Common myeloid progenitor, CD34-positive (primary cell): ENCODE data around the gene SLC5A9.
"Not testable (repeated sequence)": the region's sequence is repeated elsewhere in the genome, so short reads cannot be mapped to it uniquely, and the experiment has no call there.

Source experiments
- CTCF ChIA-PET: fragments of 350-600 bp; sonication (Branson Sonifier 250); formaldehyde crosslinking; loops from one replicate; lab custom pipeline; 2021; ENCODE audit warnings: antibody characterized with exemption; lab: Charles Lee
- POLR2A ChIA-PET: fragments of 350-600 bp; sonication (Branson Sonifier 250); formaldehyde crosslinking; loops from one replicate; lab custom pipeline; 2021; ENCODE audit warnings: antibody characterized with exemption; lab: Charles Lee
- DNase-seq, 3 donors: peaks; one replicate each; pipeline versions ENCODE4 v3.0.0 to v3.0.0-alpha.2; 2013
- H3K27ac ChIP-seq, 2 experiments: 1 replicate in 1 of 2; 2 replicates in 1 of 2; pipeline ENCODE4 v1.7.0; 2013; ENCODE audit warnings: inconsistent platforms in 2 of 2, low read length in 2 of 2, mild to moderate bottlenecking in 2 of 2, low read depth in 1 of 2, moderate library complexity in 1 of 2; ENCODE audit not compliant: severe bottlenecking in 2 of 2, insufficient read depth in 1 of 2, poor library complexity in 1 of 2
- H3K27me3 ChIP-seq, 5 experiments: replicated peaks in 2 of 5; 1 replicate in 3 of 5; 2 replicates in 2 of 5; pipeline versions ENCODE4 v1.6.1 to v1.7.0; 2013; ENCODE audit warnings: low read length in 4 of 5, mild to moderate bottlenecking in 2 of 5, moderate library complexity in 2 of 5, inconsistent platforms in 1 of 5; ENCODE audit not compliant: insufficient read depth in 5 of 5, control insufficient read depth in 4 of 5
- H3K36me3 ChIP-seq, 4 experiments: 1 replicate in 2 of 4; 2 replicates in 2 of 4; pipeline versions ENCODE4 v1.6.1 to v1.7.0; 2013; ENCODE audit warnings: low read length in 3 of 4, control low read depth in 1 of 4, mild to moderate bottlenecking in 1 of 4; ENCODE audit not compliant: control insufficient read depth in 4 of 4, insufficient read depth in 4 of 4
- H3K4me1 ChIP-seq, 4 experiments: 1 replicate in 3 of 4; 2 replicates in 1 of 4; pipeline versions ENCODE4 v1.6.1 to v1.7.1; 2013; ENCODE audit warnings: low read length in 3 of 4, mild to moderate bottlenecking in 3 of 4, control low read depth in 1 of 4, inconsistent platforms in 1 of 4, moderate library complexity in 1 of 4; ENCODE audit not compliant: control insufficient read depth in 4 of 4, insufficient read depth in 4 of 4; ENCODE audit errors: control extremely low read depth in 1 of 4
- H3K4me3 ChIP-seq, 7 experiments: 1 replicate in 4 of 7; 2 replicates in 3 of 7; pipeline versions ENCODE4 v1.5.1 to v1.7.0; 2013; ENCODE audit warnings: mild to moderate bottlenecking in 7 of 7, low read length in 6 of 7, moderate library complexity in 6 of 7, inconsistent platforms in 2 of 7, low read depth in 2 of 7, control low read depth in 1 of 7; ENCODE audit not compliant: insufficient read depth in 4 of 7, control insufficient read depth in 1 of 7; ENCODE audit errors: extremely low read depth in 1 of 7
- H3K9me3 ChIP-seq, 5 experiments: 1 replicate in 4 of 5; 2 replicates in 1 of 5; pipeline versions ENCODE4 v1.6.1 to v1.7.1; 2013; ENCODE audit warnings: low read length in 4 of 5, mild to moderate bottlenecking in 2 of 5, inconsistent platforms in 1 of 5, low read depth in 1 of 5, moderate library complexity in 1 of 5; ENCODE audit not compliant: control insufficient read depth in 4 of 5, insufficient read depth in 2 of 5; ENCODE audit errors: control extremely low read depth in 1 of 5
- WGBS: methylation state at CpG from one replicate; pipeline ENCODE4 v1.1.5; 2013; ENCODE audit not compliant: insufficient coverage; 5-methylcytosine and 5-hydroxymethylcytosine counted together

Gene SLC5A9

DNA sequence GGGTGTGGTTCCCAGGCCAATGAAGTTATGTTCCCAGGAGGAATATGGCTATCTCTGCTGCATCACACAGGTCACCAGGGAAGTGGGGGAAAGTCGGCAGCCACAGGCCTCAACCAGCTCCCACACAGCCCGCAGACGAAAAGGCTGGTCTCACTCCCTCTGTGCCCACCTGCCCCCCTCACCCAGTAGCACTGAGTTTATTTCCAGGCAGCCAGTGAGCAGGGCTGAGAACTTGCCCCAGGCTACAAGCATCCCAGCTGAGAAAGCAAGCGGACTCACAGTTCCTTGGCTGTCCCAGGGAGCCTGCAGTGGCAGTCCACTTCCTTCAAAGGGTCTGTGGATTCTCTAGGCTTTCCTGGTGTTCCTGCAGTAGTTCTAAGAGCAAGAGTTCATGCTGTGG lies 68.9 kb downstream of the SLC5A9 start:
- H3K9me3 ChIP-seq, result no peaks in the 10 kb centered on the region
- H3K4me1 ChIP-seq, result no peaks in the 10 kb centered on the region
- 93% methylated on average over 3 of the region's 4 CpGs for WGBS
- POLR2A ChIA-PET, result no interaction called here
- CTCF ChIA-PET, result no interaction called here
- no peaks in the 10 kb centered on the region for H3K36me3 ChIP-seq
- no peak overlapping the region for H3K27ac ChIP-seq
- no peak overlapping the region for H3K4me3 ChIP-seq
- no peaks in the 10 kb centered on the region for H3K27me3 ChIP-seq
- no peak for DNase-seq

DNA sequence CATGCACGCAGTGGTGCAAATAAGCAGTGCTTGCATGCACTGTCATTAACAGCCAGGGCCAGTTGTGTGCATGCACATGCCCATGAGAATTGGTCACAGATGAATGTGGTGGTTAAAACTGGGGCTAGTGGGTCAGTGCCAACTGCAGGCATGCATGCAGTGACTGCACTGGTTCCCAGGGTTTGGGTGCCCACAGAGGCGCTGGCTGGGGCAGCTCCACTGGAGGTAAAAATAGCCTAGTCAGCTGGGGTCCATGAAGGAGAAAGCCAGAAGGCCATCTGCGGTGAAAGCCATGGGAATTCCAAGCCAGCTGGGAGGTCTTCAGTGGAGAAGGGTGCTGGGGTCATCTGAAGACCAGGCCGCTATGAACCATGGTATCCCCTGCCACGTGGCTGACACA lies 70.2 kb downstream of the SLC5A9 start:
- CTCF ChIA-PET, result interaction anchor here (0.7 kb wide), 1 partner anchor 42 kb away, joined by 7 read pairs; no protein-coding TSS in a partner anchor
- POLR2A ChIA-PET, result no interaction called here
- Histone ChIP-seq H3K27me3 (no peaks in the 10 kb centered on the region), H3K4me1 (no peaks in the 10 kb centered on the region), H3K36me3 (no peaks in the 10 kb centered on the region), H3K4me3 (no peak overlapping the region), H3K9me3 (no peaks in the 10 kb centered on the region), H3K27ac (no peak overlapping the region)
- 98% methylated on average over 4 of the region's 5 CpGs for WGBS
- no peak for DNase-seq

- H3K27me3 ChIP-seq, H3K27ac ChIP-seq, CTCF ChIA-PET, H3K4me1 ChIP-seq, DNase-seq, H3K36me3 ChIP-seq, POLR2A ChIA-PET, H3K9me3 ChIP-seq, H3K4me3 ChIP-seq: not testable (repeated sequence)
- 96% methylated on average over 5 of the region's 6 CpGs for WGBS
Measured at GRCh38 chr1:48294094-48294493, 71.6 kb downstream of the SLC5A9 start.

GRCh38 chr1:48294656-48295055 lies 72.1 kb downstream of the SLC5A9 start:
- DNase-seq, result no peak
- Histone ChIP-seq H3K27me3 (no peaks in the 10 kb centered on the region), H3K27ac (no peak overlapping the region), H3K36me3 (peaks cover 0 to 4% (median 0%) of the 10 kb centered on the region in 4 experiments), H3K9me3 (no peaks in the 10 kb centered on the region), H3K4me1 (no peaks in the 10 kb centered on the region), H3K4me3 (no peak overlapping the region)
- ChIA-PET CTCF (no interaction called here), POLR2A (no interaction called here)
- no CpG with 5 or more reads among the region's 1 CpG for WGBS
